BLaER1 (cell line): Measurements from ENCODE around the gene JAM3.

ENCODE experiments used
- H3K27ac ChIP-seq: shearing (Covaris generic); formaldehyde crosslinking; 2 replicates; pipeline ENCODE4 v1.8.1; 2022
- H3K27me3 ChIP-seq: shearing (Covaris generic); formaldehyde crosslinking; 2 replicates; pipeline ENCODE4 v1.8.1; 2022
- H3K36me3 ChIP-seq: shearing (Covaris generic); formaldehyde crosslinking; 2 replicates; pipeline ENCODE4 v1.8.1; 2022
- H3K4me1 ChIP-seq: shearing (Covaris generic); formaldehyde crosslinking; 2 replicates; pipeline ENCODE4 v1.8.1; 2022
- H3K4me2 ChIP-seq: shearing (Covaris generic); formaldehyde crosslinking; 2 replicates; pipeline ENCODE4 v1.8.1; 2022
- H3K4me3 ChIP-seq: shearing (Covaris generic); formaldehyde crosslinking; 2 replicates; pipeline ENCODE4 v1.8.1; 2022
- H3K9ac ChIP-seq: shearing (Covaris generic); formaldehyde crosslinking; 2 replicates; pipeline ENCODE4 v1.8.1; 2022
- H3K9me3 ChIP-seq: shearing (Covaris generic); formaldehyde crosslinking; 2 replicates; pipeline ENCODE4 v1.8.1; 2022
- H4K20me1 ChIP-seq: shearing (Covaris generic); formaldehyde crosslinking; 2 replicates; pipeline ENCODE4 v1.8.1; 2022
- Cebpa-rat ChIP-seq: shearing (Covaris generic); IDR thresholded peaks from 2 replicates; pipeline ENCODE4 v1.8.1; 2022

The JAM3 gene

GRCh38 chr11:134124660-134125451, 56.0 kb downstream of the JAM3 start:
- H3K9me3 ChIP-seq = peaks cover 17% of the 10 kb centered on the region
- TF ChIP-seq Cebpa-rat = no peak
- no peak overlapping the region for H3K9ac ChIP-seq
- peaks cover 66% of the 10 kb centered on the region for H4K20me1 ChIP-seq
- peaks cover 6% of the 10 kb centered on the region for H3K4me1 ChIP-seq
- H3K27me3 ChIP-seq = peaks cover 40% of the 10 kb centered on the region
- H3K4me3 ChIP-seq = 0 out of 2 replicates have a peak overlapping the region, but pooled peaks have one; percentile 14
- H3K27ac ChIP-seq = no peak overlapping the region
- H3K36me3 ChIP-seq = 0 out of 2 replicates have a peak, but pooled peaks cover 26% of the 10 kb centered on the region
- no peak overlapping the region for H3K4me2 ChIP-seq

- no peak overlapping the region for H3K4me3 ChIP-seq
- H3K27me3 ChIP-seq = peaks cover 40% of the 10 kb centered on the region
- H3K9me3 ChIP-seq = peaks cover 23% of the 10 kb centered on the region
- H3K27ac ChIP-seq = no peak overlapping the region
- TF ChIP-seq Cebpa-rat = no peak
- H3K4me2 ChIP-seq = no peak overlapping the region
- H3K36me3 ChIP-seq = 0 out of 2 replicates have a peak, but pooled peaks cover 29% of the 10 kb centered on the region
- peaks cover 6% of the 10 kb centered on the region for H3K4me1 ChIP-seq
- peaks cover 60% of the 10 kb centered on the region for H4K20me1 ChIP-seq
- H3K9ac ChIP-seq = no peak overlapping the region
Observed at GRCh38 chr11:134125507-134125906, 56.6 kb downstream of the JAM3 start.

DNA sequence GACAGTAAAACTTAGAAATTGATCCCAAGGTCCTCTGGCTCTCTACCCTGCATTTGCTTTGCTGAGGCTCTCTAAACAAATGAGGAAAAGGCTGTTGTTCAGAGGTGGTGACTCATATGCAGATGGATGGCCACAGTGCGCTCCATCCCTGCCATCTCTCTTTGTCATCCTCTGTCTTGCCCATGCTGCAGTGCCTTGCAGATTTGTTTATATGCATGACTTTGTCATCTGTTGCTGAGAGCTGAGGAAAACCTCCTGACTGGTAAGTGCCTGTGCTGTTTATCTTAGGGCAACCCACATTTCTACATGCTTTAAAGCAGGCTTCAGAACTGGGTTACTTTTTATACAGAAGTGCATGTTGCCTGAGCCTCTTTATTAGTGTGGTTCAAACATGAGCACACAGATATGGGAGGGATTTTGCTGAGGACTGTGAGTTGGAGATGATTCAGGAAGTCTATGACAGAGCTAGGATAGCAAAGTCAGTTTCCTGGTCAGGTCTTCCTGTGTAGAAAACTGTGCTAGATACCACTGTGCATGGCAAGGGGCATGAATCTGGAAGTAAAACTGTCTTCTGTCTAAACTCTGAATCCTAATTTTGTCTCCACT, 57.4 kb downstream of the JAM3 start:
- peaks cover 52% of the 10 kb centered on the region for H4K20me1 ChIP-seq
- H3K9me3 ChIP-seq = peaks cover 32% of the 10 kb centered on the region
- H3K4me2 ChIP-seq = no peak overlapping the region
- H3K27ac ChIP-seq = no peak overlapping the region
- H3K27me3 ChIP-seq = peaks cover 40% of the 10 kb centered on the region
- no peak overlapping the region for H3K4me3 ChIP-seq
- H3K36me3 ChIP-seq = 0 out of 2 replicates have a peak, but pooled peaks cover 33% of the 10 kb centered on the region
- H3K4me1 ChIP-seq = peaks cover 6% of the 10 kb centered on the region
- TF ChIP-seq Cebpa-rat = no peak
- H3K9ac ChIP-seq = no peak overlapping the region

DNA sequence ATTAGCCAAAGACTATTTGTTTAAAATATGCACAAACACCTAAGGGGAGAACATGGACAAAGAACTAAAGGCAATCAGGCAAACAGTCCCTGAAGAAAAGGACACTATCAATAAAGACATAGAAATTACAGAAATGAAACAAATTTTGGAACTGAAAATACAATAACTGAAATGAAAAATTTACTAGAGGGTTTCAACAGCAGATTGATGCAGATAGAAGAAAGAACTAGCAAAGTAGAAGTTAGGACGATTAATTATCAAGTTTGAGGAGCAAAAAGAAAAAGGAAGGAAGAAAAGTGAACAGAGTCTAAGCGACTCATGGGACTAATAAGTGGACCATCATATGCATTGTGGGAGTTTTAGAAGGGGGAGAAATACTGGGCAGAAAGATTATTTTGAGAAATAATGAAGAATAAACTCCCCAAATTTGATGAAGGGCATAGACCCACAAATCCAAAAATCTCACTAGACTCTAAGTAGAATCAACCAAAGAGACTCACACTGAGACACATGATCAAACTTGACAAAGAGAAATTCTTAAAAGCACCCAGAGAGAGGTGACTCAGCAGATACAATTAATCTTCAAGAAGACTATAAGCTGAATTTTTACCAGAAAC, 62.9 kb downstream of the JAM3 start:
- Histone ChIP-seq H4K20me1 (0 out of 2 replicates have a peak, but pooled peaks cover under 1% of the 10 kb centered on the region), H3K27me3 (0 out of 2 replicates have a peak, but pooled peaks cover 2% of the 10 kb centered on the region), H3K27ac (no peak overlapping the region), H3K9ac (no peak overlapping the region), H3K4me3 (no peak overlapping the region), H3K4me1 (no peaks in the 10 kb centered on the region), H3K9me3 (peaks cover 64% of the 10 kb centered on the region), H3K4me2 (no peak overlapping the region), H3K36me3 (0 out of 2 replicates have a peak, but pooled peaks cover 20% of the 10 kb centered on the region)
- TF ChIP-seq Cebpa-rat = no peak

- H3K27me3 ChIP-seq = no peaks in the 10 kb centered on the region
Observed at GRCh38 chr11:134132808-134133207, 63.9 kb downstream of the JAM3 start.

GRCh38 chr11:134134167-134134566, 65.3 kb downstream of the JAM3 start:
- H3K36me3 ChIP-seq = 0 out of 2 replicates have a peak, but pooled peaks cover 10% of the 10 kb centered on the region
- TF ChIP-seq Cebpa-rat = no peak
- H3K4me3 ChIP-seq = no peak overlapping the region
- H3K4me2 ChIP-seq = no peak overlapping the region
- H3K9me3 ChIP-seq = peaks cover 54% of the 10 kb centered on the region
- no peak overlapping the region for H3K9ac ChIP-seq
- no peaks in the 10 kb centered on the region for H3K4me1 ChIP-seq
- H3K27ac ChIP-seq = no peak overlapping the region
- H3K27me3 ChIP-seq = no peaks in the 10 kb centered on the region
- H4K20me1 ChIP-seq = no peaks in the 10 kb centered on the region

More at GRCh38 chr11:134132808-134133207, 63.9 kb downstream of the JAM3 start:
- Histone ChIP-seq H3K9me3 (peaks cover 64% of the 10 kb centered on the region), H4K20me1 (no peaks in the 10 kb centered on the region), H3K4me1 (no peaks in the 10 kb centered on the region), H3K36me3 (0 out of 2 replicates have a peak, but pooled peaks cover 14% of the 10 kb centered on the region), H3K4me3 (no peak overlapping the region), H3K4me2 (no peak overlapping the region), H3K9ac (no peak overlapping the region), H3K27ac (no peak overlapping the region)
- TF ChIP-seq Cebpa-rat = no peak

- Histone ChIP-seq H3K27me3 (no peaks in the 10 kb centered on the region), H3K9ac (no peak overlapping the region), H3K4me3 (no peak overlapping the region), H3K36me3 (peaks cover 19% of the 10 kb centered on the region), H3K27ac (no peak overlapping the region), H3K9me3 (peaks cover 12% of the 10 kb centered on the region), H4K20me1 (no peaks in the 10 kb centered on the region), H3K4me2 (no peak overlapping the region), H3K4me1 (no peaks in the 10 kb centered on the region)
- no peak for TF ChIP-seq Cebpa-rat
Observed at GRCh38 chr11:134138376-134138775, 69.5 kb downstream of the JAM3 start.

DNA sequence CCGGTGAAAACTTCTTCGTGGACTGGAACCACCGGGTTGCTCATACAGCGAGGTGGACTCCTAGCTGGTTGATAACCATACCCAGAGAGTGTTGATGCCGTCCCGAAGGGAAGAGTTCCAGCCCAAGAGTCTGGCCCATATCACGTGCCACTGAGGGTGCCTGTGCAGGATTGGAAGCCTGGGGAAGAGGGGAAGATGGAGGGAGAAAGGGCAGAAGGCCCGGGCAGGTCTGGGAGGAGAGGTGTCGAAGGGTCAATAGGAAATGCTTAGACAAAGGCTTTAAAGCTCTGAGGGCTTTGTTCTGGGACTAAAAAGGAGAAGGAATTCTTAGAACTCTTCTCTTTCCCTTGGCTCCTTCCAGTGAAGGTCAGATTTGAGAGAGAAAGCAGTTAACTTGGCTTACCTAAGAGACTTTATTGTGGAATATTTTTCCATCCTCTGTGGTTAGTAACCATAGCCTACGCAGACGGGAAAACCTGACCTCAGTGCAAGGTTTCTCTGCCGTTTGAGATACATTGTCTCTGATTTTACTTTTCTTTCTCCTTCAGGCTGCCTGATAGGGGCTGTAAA, 70.5 kb downstream of the JAM3 start:
- Histone ChIP-seq H3K4me2 (no peak overlapping the region), H3K27me3 (no peaks in the 10 kb centered on the region), H3K36me3 (peaks cover 25% of the 10 kb centered on the region), H3K27ac (no peak overlapping the region), H3K9me3 (peaks cover 2% of the 10 kb centered on the region; the same call in 1 of the 2 replicates), H3K9ac (no peak overlapping the region), H4K20me1 (no peaks in the 10 kb centered on the region), H3K4me3 (no peak overlapping the region), H3K4me1 (0 out of 2 replicates have a peak, but pooled peaks cover under 1% of the 10 kb centered on the region)
- no peak for TF ChIP-seq Cebpa-rat

DNA sequence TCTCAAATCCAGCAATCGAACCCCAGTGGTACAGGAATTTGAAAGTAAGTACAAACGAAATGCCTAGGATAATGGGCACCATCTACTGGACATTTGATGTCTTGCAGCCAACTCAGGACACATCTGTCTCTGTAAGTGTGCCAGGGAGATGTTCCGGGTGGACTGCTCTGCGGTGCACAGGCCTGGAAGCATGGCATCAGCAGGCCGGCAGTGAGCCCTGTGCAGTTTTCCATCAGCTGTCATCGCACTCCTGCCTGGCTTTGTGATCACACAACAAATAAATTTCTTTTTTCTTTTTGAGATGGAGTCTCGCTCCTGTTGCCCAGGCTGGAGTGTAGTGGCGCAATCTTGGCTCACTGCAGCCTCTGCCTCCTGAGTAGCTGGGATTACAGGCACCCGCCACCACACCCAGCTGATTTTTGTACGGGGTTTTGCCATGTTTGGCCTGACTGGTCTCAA, 71.0 kb downstream of the JAM3 start:
- Histone ChIP-seq H3K36me3 (peaks cover 29% of the 10 kb centered on the region), H3K4me1 (peaks cover 4% of the 10 kb centered on the region; the same call in 1 of the 2 replicates), H3K4me3 (no peak overlapping the region), H3K4me2 (no peak overlapping the region), H3K9me3 (no peaks in the 10 kb centered on the region), H3K27ac (no peak overlapping the region), H3K27me3 (no peaks in the 10 kb centered on the region), H3K9ac (no peak overlapping the region), H4K20me1 (no peaks in the 10 kb centered on the region)
- TF ChIP-seq Cebpa-rat = no peak
